NCI-H128 (cell line): Measurements from ENCODE around the gene PECR.
"Not testable (repeated sequence)": the region's sequence is repeated elsewhere in the genome, so short reads cannot be mapped to it uniquely, and the experiment has no call there.

ENCODE experiments used
- DNase-seq: peaks from one replicate; lab custom pipeline; 2025; ENCODE audit not compliant: unreplicated experiment; lab: John Stamatoyannopoulos, UW

PECR gene

GRCh38 chr2:216031960-216032689, 49.5 kb downstream of the PECR start:
- DNase-seq, result no peak

DNA sequence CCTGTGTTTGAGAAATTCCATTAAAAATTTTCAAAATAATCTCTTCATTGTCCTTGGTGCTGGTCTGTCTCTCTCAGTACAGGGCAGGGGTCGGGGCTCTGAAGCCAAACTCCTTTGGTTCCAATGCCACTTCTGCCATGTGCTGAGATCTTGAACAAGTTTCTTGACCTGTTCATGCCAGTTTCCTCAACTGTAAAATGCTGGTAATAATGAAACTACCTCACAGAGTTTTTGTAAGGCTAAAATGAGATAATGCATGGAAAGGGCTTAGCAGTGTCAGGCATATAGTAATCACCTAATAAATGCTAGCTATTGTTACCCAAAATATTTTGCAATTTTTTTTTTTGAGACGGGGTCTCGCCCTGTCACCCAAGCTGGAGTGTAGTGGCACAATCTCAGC, 51.4 kb downstream of the PECR start:
- no peak for DNase-seq

DNA sequence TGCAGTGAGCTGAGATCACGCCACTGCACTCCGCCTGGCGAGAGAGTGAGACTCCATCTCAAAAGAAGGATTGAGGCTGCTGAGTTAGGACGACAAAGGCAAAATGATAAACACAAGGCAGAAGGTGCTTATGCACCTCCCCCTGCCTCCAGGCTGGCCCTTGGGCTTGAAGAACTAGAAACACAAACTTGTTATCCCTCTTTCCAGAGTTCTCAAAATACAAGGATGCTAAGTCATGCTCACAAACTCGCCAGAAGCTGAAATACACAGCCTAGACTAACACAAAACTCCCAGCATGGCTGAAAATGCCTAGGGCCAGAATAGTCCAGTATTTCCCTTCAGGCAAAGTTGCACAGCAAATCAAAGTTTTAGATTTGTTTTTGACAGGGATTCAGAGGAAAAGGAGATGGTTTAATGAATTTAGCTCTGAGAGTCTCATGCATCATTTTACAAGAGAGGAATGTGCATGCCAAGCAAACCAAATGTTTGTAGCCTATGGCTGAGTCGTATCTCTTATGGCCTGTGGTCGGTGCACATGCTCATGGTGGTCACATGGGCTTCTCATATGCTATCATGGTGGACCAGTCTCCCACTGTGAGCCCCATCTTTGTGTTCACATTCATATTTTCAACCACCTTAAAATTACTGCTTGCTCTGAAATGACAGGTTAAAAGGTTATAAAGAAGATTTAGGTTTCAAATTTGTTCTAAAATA, 52.0 kb downstream of the PECR start:
- no peak for DNase-seq

DNA sequence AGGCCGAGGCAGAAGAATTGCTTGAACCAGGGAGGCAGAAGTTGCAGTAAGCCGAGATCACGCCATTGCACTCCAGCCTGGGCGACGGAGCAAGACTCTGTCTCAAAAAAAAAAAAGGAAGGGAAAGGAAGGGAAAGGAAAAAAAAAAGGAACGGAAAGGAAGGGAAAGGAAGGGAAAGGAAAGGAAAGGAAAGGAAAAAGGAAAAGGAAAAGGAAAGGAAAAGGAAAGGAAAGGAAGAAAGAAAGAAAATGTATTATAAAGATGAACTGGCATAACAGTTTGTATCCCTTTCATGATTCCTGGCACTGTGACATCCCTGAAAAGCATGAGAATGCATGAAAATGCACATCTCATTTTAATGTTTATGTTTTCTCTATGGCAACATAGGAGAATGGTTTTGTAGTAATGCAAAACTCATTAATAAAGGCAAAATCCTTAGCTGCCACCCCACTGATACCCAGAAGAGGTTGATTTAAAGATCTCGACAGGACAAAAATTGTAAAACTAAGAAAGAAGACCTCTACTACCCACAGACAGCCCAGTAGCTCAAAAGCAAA, 56.8 kb downstream of the PECR start:
- no peak for DNase-seq

DNA sequence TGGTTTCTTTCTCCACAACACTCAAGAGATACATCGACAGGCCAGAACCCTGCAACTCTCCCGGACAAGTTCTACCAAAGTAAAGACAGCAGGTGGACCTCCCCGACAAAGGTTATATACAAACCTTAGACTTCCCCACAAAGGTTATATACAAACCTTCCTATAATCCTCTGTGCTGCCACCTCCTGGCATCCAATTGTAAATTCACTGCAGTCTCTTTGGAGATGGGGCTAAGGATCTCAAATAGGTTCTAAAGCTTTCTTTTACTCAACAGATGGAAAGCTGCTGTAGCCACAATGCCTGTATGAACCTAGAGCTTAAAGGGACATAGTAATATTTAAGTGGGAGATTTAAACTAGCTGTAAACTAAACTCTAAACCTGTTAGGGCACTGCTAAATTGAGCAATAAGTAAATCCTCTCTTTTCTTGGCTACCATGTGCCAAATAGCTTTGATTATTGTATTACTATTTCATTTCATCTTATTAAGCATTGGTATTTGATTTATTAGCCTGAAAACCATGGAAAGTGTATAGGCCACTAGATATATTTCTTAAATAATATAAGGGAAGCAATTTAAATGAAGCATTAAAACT, 58.5 kb downstream of the PECR start:
- no peak for DNase-seq

DNA sequence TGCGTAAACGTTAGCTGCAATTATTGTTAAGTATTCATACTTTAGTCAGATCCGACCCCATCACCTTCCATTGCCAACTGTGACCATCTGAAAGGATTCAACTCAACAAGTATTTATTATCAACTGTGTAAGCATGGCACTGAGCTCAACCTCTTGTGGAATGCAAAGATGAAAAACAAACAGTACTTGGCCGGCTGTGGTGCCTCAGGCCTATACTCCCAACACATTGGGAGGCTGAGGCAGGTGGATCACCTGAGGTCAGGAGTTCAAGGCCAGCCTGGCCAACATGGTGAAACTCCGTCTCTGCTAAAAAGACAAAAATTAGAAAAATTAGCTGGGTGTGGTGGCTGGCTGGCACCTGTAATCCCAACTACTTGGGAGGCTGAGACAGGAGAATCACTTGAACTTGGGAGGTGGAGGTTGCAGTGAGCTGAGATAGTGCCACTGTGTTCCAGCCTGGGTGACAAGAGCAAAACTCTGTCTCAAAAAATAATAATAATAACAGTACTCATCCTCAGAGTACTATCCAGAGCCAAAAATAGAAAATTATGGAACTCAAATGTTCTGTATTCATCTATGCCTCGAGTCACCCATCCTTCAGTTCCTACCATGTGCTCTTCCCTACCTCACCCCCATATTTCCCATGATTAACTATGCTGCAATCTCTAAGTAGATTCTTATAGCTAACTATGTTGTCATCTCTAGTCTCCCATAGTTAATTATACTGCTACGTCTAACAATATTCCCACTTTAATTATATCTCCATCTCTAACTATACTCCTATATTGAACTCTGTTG, 59.6 kb downstream of the PECR start:
- no peak for DNase-seq

- no peak for DNase-seq
Observed at GRCh38 chr2:216018709-216019108, 62.9 kb downstream of the PECR start.

DNA sequence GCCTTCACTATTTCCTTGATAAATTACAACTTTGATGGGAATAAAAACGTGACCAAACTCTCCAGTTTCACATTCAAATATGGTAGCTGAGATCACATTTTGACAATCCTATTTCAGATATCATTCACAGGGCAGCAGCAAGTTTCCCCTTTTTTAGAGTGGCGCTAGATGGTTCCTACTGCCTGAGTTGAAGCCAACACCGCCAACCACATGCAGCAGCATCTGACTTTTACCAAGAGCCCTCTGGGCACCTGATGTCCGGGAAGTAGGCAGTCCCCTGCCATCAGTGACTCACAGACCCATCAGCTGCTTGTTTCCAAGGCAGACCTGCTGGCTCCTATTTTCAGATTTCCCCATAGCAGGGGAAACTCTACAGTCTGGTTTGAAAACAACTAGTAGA, 64.2 kb downstream of the PECR start:
- no peak for DNase-seq

DNA sequence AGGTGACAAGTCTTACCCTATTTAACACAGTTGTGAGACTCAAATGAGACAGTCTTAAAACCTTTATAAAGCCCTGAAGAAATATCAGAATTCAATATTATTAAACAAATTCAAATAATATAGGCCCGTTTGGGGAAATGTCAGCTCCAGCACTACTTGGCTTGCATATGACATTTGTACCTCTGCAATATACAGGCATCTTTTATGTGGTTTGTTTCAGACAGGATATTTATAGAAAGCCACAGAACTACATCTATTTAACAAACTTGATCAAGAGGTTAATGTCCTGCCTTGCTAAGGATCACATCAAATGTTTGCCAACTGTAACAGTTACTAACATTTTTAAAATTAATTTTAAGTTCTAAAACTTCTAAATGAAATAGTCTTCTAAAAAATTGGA, 65.0 kb downstream of the PECR start:
- no peak for DNase-seq

GRCh38 chr2:216015722-216016464, 65.7 kb downstream of the PECR start:
- no peak for DNase-seq

GRCh38 chr2:216014986-216015385, 66.6 kb downstream of the PECR start:
- no peak for DNase-seq

GRCh38 chr2:216014006-216014405, 67.6 kb downstream of the PECR start:
- DNase-seq, result no peak

- DNase-seq, result peak; percentile 66
Observed at GRCh38 chr2:216013080-216013909, 68.3 kb downstream of the PECR start, which contains the start of gene MREG. TSS of gene MREG (minus strand) at chr2:216013551. CDS start at chr2:216013327, 224 bp downstream.

- no peak for DNase-seq
Observed at GRCh38 chr2:216012830-216013079, 68.9 kb downstream of the PECR start.

- no peak for DNase-seq
Observed at GRCh38 chr2:216012133-216012829, 69.3 kb downstream of the PECR start.

- DNase-seq, result not testable (repeated sequence)
Observed at GRCh38 chr2:216009215-216009614, 72.4 kb downstream of the PECR start.

GRCh38 chr2:216008387-216008786, 73.2 kb downstream of the PECR start:
- DNase-seq, result no peak

GRCh38 chr2:216006164-216006663, 75.4 kb downstream of the PECR start:
- DNase-seq, result no peak

DNA sequence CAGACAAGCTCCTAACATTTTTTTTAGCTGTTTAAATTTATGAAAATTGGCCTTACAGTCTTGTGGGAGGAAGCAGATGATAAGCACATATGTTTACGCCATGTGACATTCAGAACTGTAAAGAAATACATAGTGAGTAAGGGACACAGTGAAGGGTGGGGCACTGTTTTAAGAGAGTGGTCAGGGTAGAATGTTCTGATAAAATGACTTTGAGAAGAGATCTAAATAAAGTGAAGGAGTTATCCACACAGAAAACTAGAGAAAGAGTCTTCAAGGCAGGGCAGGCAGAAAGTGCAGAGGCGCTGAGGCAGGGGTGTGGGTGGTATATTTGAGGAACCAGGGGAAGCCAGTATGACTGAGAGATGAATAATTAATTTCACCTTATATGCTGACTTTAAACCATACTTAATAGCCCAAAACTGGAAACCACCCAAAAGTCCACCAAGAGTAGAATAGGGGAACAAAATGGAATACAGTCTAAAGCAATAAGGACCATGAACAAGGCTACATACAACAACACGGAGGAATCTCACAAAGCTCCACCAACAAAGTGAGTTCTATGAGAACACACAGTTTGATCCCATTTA, 76.8 kb downstream of the PECR start:
- no peak for DNase-seq
